ENCODE data around the gene DDX5.

Gene DDX5

DNA sequence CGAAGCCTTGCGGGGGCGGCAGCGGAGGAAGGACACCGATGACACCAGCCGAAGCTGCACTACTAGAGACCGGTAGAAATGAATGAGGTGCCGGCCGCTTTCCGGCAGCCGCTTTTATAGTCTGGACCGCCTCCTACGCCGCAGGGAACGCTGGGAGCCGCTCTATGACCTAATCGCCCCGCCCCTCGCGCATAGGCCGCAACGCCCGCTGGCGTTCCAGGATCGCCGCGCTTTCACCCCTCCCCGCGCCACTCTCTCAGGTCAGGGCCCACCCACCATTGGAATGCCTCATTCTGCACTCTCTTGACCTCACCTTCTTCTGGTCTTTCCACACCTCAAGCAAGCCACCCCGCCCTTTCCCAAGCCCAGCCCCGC lies at the start of gene DDX5:
DDX5 (minus strand) TSS at position 89 of the 375 bp plus-strand sequence. CDS start 170 bp downstream, outside the sequence.
- DNase-seq: peak; percentile 98

DNA sequence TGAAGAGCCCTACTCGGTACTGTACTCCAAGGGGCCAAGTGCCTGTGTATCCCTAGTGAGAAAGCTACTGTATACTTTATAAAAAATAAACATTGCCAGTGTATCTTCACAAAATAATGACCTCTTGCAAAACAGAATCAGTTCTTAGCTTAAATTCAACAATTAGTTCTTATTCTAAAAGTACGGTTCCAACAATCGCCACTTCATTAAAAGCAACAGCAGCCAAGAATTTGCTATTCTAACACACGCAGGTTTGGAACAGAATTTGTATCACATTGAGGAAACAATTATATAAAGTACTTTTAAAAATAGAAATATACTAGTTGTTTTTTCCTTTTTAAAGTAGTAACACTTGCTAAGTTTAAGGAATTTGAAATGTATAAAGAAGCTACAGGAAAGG lies 49.2 kb upstream of the DDX5 start:
- no peak for DNase-seq

DNA sequence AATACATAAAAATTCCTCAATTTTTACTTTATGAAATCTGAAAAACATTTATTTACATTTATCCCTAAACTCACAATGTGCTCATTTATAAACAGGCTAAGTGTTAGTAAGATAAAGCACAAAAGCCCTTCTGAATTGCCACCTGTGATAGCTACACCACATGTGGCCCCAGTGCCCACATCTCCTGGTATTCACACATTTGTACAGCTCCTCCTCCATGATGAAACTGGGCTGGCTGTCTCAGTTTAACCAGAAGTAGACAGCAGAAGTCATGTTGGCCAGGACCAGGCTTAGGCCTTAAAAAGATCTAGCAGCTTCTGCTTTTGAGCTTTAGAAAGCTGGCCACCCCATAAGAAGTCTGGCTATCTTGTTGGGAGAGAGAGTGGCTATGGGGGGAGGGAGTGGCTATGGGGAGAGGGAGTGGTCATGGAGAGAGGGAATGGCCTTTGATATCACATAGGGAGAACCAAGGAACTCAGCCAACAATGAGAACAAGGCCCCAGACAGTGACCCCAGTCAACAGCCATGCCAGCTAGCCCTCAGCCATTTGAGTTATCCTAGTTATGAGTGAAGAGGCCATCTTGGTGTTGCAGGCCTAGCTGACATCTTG lies 48.0 kb upstream of the DDX5 start:
- DNase-seq: no peak

DNA sequence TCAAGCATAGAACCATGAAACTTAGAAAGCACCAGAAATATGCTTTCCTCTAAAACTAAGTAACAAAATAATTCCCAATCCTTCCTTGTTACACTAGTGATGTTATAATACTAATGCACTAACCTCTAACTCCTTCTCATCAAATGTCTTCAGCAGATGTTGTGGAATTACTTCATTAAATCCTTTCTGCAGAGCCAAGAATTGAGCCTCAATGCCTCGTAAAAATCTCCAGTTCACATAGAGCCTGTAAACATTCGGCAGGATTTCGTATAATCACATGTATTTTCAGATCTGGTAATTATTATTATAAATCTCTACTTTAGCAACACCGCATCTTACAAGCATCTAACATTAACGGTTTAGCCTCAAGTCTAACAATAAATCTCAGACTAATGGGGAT lies 45.4 kb upstream of the DDX5 start:
- no peak for DNase-seq

DNA sequence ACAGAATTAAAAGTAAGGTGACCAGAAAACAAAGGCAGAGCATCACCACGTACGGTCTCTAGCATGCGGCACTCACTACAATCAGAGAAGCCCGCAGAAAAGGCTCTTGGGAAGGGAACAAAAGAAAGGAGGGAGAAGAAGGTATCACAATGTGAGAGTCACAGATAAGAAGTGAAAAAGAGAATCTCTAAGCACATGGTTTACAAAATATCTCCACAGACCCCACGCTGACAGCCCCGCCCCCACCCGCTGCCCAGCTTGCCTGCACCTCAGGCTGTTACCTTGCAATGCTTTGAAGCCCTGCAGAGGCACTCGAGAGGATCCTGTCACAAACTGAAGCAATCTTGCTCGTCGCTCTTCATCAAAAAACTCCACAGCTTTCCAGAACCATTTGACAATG lies 41.2 kb upstream of the DDX5 start:
- no peak for DNase-seq

DNA sequence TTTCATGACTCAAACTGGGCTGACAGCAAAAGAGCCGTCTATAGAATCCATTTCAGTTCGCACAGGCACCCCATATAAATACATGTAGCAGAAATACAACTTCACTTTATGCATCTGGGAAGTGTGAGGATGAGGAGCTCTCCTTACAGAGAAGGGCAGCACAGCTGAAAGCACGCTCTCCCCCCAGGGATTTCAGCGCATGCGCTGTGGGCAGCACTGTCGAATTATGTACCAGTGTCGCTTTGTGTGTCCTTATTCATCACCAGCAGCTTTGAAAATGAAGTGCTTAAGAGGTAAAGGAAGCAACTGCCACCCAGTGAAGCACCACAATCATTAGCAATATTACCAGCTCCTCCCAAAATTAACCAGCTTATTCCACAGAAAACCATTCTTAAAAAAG lies 40.6 kb upstream of the DDX5 start:
- DNase-seq: no peak

DNA sequence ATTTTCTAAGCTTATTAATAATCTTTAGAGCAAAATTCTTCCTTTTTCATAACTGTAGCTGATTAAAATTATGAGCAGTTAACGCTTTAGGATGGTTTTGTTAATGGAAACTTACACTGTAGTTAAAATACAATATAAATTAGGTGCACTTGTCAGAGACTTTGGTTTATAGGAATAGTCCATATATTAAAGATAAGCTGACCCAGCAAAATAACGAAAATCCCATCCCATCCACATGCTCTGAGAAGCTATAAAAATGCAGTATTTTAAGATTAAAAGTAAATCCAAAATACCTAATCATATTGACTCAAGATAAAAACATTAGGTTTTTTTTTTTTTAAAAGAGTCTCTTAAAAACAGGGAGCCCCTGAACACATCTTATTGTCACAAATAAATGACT lies 38.7 kb upstream of the DDX5 start:
- DNase-seq: no peak

DNA sequence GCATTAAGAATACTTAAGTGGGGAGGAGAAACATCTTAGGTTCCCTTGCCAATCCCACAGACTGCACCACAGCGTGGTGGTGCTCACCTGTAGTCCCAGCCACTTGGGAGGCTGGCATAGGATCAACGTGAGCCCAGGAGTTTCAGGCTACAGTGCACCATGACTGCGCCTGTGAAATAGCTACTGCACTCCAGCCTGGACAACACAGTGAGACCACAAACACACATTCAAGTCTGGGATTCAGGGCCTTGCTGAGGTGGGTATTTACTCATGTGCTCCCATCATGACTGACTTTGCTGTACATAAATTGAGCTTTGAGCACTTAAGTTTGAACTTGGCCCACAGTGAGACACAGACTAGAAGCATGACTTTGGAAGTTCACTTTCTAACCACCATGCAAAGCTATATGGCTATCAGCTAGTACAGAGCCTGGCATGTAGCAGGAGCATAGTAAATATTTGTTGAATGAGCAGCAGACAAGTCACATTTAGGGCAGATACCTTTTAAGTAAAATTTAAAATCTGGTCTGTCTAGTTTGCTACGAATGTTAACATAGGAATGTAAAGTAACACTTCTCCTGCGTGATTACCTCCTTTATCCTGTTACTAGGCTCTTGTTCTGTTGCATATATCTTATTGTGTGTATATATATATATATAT lies 34.2 kb upstream of the DDX5 start:
- DNase-seq: no peak

DNA sequence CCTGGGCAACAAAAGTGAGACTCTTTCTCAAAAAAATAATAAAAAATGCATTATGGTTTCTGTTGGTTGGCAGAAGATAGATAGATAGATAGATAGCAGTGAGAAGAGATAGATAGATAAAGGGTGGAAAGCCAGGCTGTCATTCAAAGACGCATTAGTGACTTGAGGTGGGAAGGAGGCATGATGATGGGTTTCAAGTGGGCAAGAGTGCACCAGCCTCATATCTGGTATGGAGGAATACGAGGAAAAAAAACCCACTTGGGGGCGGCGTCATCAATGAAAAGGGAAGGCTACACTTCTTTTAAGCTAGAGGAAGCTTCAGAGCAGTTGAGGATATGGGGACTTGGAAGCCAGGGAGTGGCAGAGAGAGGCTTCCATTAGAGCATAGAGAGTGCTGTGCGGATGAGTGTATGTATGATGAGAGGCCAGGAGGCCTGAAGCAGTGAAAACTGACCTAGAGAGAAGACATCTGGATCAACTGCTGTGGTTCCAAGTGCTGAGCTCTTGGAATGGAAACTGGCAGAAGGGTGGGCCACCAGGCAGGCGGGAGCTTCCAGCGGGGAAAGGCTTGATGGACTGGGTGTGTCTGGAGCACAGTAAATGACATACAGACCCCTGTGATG lies 32.5 kb upstream of the DDX5 start:
- no peak for DNase-seq

DNA sequence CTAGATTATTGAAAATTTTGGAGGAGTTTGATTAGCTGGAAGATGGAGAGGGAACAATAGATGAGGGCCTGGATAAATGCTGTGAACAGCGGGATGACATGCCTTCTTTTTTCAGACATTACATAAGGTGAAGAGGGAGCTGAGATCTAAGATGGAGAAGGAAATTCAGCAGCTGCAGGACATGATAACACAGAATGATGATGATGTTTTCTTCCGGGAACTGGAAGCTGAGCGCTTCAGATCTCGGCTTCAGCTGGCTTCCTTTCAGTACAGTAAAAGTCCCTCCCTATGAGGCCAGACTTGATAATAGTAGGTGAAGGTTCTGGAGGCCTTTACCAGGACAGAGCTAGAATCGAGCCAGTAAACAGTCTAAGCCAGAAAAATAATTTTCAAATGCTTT lies 31.4 kb upstream of the DDX5 start:
- no peak for DNase-seq

DNA sequence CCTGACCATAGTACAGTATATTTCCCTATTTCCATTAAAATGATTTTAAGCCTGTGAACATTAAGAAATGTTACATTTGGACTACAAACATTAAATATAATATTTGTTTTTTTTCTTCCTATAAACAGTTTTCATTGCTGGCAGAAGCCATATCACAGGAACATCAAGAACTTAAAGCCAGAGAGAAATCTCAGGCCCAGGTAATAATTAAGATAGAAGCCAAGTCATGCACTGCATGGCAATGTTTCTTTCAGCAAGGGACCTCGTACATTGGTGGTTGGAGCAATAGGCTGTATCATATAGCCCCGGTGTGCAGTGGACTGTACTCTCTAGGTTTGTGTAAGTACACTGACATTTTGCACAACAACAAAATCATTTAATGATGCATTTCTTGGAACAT lies 30.8 kb upstream of the DDX5 start:
- no peak for DNase-seq

DNA sequence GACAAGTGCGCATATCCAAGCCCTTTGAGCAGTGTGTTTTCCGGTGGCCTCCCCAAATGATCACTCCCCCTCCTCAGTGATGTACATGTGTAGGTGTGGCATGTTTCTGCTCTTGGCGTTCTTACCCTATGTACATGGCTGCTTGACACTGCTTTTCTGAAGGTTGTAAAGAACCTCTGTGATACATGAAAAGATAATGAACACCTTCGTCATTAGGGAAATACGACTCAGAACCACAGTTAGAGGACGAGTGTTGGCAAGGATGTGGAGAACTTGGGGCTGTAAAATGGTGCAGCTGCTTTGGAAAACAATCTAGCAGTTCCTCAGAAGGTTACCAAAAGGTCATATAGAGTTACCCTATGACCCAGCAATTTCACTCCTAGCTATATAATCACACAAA lies 29.3 kb upstream of the DDX5 start:
- DNase-seq: no peak

DNA sequence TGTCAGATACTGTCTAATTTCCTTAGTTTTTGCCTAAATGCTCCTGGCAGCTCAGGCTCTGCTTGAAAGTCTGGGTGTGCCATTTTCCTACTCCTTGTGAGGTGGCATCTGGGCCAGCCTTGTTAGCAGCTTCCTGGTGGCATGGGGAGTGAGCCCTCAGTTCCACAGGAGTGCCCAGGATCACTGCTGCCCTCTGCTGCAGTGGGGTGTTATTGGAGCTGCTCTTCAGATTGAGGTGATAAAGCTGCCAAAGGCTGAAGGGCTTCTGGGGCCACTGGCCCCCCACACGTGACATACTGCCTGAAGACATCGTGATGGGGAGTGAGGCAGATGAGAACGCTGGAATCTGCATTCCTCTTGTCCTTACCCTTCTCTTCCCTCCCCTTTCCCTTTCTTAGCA lies 28.1 kb upstream of the DDX5 start:
- peak; percentile 12 for DNase-seq

DNA sequence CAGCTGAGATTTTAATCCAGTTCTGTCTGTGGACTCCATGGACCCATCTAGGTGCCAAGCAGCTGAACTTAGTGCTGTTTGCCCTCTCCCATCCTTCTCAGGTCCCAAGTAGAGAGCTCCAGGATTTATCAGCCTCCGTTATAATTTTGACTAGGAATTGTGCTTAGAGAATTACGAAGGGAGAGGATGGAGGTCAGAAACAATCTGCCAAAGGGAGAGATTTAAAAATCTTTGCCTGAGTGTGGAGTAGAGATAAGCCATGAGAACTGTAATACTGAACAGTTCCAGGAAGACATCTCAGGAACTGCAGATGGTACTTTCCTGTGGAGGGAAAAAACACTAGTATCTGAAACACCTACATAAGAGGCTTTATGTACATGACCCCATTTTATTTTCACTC lies 27.7 kb upstream of the DDX5 start:
- DNase-seq: no peak

DNA sequence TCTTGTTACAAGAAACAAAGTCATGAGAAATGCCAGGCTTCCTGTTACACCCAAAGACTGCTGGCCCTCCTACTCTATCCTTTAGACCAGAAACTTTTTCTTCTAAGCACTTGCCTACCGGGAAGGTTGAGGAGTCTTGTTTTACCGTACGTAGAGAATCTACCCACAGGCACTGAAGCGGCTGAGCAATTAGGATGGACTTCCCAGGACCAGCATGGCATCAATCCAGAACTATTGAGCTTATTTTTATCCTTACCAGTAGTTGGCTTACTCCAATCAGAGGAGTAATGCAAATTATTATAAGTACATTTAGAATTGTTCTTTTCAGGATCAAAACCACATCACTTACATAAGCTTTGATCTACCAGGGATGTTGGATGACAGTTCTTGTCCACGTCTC lies 26.3 kb upstream of the DDX5 start:
- no peak for DNase-seq

DNA sequence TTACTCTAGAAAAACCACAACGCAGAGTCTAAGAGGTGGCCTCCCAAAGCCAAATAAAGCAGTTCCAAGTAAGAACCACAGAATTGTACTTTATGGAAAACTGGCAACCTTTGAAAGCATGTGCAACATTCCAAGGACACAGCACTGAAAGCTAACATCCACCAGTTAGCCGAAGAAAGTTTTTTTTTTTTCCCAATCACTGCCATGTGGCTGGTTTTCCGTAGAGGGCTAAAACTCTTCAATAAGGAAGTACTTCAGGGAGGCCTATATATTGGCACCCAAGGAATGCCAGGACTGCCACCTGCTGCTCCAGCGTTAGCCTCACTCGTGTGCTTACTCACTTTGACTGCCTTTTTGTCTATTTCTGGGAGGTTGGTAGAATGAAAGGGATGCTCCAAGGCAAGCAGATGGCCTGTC lies 25.9 kb upstream of the DDX5 start:
- no peak for DNase-seq

DNA sequence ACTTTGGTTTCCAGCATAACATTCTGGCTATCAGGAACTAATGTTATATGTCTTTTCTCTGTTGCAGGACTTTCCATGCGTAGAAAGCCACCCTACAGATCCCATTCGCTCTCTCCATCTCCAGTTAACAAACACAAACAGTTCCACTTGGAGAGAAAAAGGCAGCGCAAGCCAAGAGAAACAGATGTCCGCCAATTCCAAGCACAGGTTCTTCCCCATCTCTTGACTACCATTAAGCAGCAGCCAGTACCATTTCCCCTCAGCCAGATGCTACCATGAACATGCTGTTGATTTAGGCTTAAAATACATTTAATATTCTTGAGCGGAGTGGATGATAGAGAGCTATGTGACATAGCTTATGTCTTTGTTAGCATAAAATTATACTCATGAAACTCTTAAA lies 23.1 kb upstream of the DDX5 start:
- DNase-seq: no peak

DNA sequence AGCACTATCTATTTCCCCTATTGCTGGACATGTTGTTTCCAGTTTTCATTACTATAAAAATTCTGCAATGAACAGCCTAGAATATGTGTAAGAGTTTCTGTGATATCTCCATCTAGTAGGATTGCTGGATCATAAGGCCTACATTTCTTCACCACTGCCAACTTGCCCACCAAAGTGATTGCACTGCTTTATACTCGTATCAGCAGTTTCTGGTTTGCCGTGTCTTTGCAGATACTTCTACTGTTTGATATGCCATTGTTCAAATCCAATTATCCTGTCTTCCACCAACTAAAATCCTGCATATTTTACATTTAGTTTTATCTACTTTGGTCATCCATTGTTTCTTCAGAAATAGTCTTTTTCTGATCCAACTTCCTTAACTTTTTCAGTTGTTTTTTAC lies 21.8 kb upstream of the DDX5 start:
- no peak for DNase-seq

DNA sequence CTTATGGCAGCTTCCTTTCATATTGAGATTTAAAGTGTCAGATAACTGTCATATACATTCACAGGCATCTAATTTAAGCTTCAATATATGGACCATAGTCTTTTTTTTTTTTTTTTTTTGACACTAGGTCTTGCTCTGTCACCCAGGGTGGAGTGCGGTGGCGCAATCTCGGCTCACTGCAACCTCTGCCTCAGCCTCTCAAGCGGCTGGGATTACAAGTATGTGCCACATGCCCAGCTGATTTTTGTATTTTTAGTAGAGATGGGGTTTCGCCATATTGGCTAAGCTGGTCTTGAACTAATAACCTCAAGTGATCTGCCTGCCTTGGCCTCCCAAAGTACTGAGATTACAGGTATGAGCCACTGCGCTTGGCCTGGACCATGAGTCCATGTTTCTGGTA lies 14.3 kb upstream of the DDX5 start:
- no peak for DNase-seq

DNA sequence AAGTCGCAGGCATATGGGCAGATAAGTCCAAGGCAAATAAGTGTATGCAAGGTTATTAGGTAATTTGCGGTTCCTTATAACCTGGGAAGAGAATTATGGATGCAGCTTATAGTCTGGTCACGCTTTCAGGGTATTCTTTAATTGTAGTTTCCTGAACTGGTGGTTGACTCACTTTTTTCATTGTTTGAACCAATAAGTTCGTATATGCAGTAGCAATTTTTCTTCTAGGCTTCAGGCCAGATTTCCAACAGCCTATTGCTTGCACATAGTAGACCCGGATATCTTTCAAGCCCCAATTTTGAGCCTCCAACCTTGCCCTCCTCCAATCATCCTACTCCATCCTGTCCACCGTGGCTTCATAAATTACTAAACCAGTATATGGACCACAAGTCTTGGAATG lies 13.5 kb upstream of the DDX5 start:
- DNase-seq: no peak

DNA sequence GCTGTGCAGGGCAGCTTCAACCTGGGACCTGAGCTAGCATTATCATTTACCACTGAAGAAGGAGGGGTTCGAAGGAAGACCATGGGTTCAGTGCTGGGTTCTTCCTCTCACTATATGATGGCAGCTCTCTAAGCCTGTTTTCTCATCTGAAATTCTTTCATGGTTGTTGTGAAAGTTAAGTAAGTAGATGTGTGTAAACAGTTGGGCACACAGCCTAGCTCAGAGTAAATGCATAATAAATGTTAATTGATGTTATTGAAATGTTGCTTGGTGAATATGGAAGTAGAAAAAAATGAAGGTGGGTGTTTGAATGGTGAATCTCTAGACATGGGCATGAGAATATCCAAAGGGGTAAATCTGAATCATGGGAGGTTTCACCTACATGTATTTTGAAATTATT lies 9.7 kb upstream of the DDX5 start:
- no peak for DNase-seq

DNA sequence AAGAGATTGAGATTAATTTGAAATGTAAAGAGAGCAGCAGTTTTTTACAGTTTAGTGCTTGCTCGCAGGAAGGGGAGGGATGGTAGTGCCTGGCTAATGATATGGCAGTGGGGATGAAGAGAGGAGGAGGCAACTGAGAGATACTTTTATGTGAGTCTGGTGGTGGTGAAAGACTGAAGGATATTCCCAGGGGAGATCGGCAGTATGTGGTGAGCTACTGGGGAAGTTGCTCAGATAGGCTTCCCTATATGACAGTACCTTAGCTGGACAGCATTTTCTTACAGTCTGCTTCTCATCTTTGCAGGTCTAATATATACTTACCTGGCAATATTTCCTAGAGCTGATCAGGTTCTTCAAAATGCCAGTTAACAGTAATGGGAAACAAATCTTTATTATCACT lies 9.3 kb upstream of the DDX5 start:
- no peak for DNase-seq

DNA sequence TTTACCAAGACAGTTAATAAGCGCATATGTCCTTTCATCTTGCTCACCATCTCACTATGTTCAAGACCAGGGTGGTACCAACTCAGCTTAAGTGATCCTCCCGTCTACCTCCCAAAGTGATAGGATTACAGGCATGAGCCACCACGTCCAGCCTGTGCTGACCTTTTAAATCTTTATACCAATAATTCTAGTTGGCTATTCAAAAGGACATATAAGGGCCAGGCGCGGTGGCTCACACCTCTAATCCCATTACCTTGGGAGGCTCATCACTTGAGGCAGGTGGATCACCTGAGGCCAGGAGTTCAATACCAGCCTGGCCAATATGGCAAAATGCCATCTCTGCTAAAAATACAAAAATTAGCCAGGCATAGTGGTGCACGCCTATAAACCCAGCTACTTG lies 3.1 kb upstream of the DDX5 start:
- DNase-seq: no peak

DNA sequence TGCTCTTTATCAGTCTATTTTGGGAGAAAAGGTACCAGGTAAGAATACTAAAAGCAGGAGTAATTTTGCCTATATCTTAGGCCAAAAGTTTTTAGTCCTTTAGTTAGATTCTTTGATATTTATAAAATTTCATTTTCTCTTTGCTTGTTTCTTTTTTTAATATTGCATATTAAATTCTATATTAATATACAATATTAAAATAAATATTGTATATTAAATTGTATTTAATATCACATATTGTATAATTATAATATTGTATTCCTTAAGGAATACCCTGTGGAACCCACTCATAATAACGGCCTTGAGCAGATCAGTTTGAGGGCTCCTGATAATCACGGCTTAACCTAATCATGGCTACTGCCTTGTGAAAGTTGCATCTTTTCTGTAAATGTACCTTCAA lies 2.6 kb upstream of the DDX5 start:
- DNase-seq: no peak

DNA sequence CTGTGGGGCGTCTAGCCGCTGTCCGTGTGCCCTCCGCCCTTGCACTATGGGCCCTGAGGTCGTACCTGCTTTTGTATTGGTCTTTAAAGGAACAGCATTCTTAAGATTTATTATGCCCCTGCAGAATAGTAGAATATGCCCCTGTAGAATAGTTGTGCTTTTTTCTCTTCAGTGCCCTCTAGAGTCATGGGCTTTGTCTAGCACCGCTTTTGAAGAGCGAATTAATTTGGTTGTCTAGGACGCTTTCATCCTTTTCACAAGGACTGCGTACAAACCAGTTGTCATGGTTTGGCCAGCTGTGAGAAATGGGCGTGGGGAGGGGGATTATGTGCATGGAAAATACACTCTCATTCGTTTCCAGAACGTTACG lies 1.3 kb upstream of the DDX5 start:
- DNase-seq: peak; percentile 72
